ENCODE data around the gene ABITRAM.

- TF ChIP-seq CTCF (IDR thresholded peaks at IDR 0.05) (no peak), POLR2A (IDR thresholded peaks at IDR 0.05) (no peak), POLR2AphosphoS5 (IDR thresholded peaks at IDR 0.05) (no peak), EP300 (IDR thresholded peaks at IDR 0.05) (no peak)
Measured at GRCh38 chr9:108910402-108910801, 23.8 kb upstream of the ABITRAM start.
